BLaER1 (cell line): ENCODE data around the gene THSD1.
"Not testable (repeated sequence)": the region's sequence is repeated elsewhere in the genome, so short reads cannot be mapped to it uniquely, and the experiment has no call there.

Experiments used
- H3K27ac ChIP-seq: shearing (Covaris generic); formaldehyde crosslinking; 2 replicates; pipeline ENCODE4 v1.8.1; 2022
- H3K27me3 ChIP-seq: shearing (Covaris generic); formaldehyde crosslinking; 2 replicates; pipeline ENCODE4 v1.8.1; 2022
- H3K36me3 ChIP-seq: shearing (Covaris generic); formaldehyde crosslinking; 2 replicates; pipeline ENCODE4 v1.8.1; 2022
- H3K4me1 ChIP-seq: shearing (Covaris generic); formaldehyde crosslinking; 2 replicates; pipeline ENCODE4 v1.8.1; 2022
- H3K4me2 ChIP-seq: shearing (Covaris generic); formaldehyde crosslinking; 2 replicates; pipeline ENCODE4 v1.8.1; 2022
- H3K4me3 ChIP-seq: shearing (Covaris generic); formaldehyde crosslinking; 2 replicates; pipeline ENCODE4 v1.8.1; 2022
- H3K9ac ChIP-seq: shearing (Covaris generic); formaldehyde crosslinking; 2 replicates; pipeline ENCODE4 v1.8.1; 2022
- H3K9me3 ChIP-seq: shearing (Covaris generic); formaldehyde crosslinking; 2 replicates; pipeline ENCODE4 v1.8.1; 2022
- H4K20me1 ChIP-seq: shearing (Covaris generic); formaldehyde crosslinking; 2 replicates; pipeline ENCODE4 v1.8.1; 2022
- Cebpa-rat ChIP-seq: shearing (Covaris generic); IDR thresholded peaks from 2 replicates; pipeline ENCODE4 v1.8.1; 2022

The THSD1 gene

GRCh38 chr13:52412128-52412527, 6.2 kb upstream of the THSD1 start:
- H3K9ac ChIP-seq: no peak overlapping the region
- 0 out of 2 replicates have a peak, but pooled peaks cover 6% of the 10 kb centered on the region for H3K27me3 ChIP-seq
- peaks cover 78% of the 10 kb centered on the region for H3K36me3 ChIP-seq
- 0 out of 2 replicates have a peak, but pooled peaks cover 4% of the 10 kb centered on the region for H3K4me1 ChIP-seq
- no peak overlapping the region for H3K4me3 ChIP-seq
- peaks cover 13% of the 10 kb centered on the region; the same call in 1 of the 2 replicates for H3K9me3 ChIP-seq
- H3K4me2 ChIP-seq: no peak overlapping the region
- TF ChIP-seq Cebpa-rat: no peak
- no peak overlapping the region for H3K27ac ChIP-seq
- no peaks in the 10 kb centered on the region for H4K20me1 ChIP-seq

DNA sequence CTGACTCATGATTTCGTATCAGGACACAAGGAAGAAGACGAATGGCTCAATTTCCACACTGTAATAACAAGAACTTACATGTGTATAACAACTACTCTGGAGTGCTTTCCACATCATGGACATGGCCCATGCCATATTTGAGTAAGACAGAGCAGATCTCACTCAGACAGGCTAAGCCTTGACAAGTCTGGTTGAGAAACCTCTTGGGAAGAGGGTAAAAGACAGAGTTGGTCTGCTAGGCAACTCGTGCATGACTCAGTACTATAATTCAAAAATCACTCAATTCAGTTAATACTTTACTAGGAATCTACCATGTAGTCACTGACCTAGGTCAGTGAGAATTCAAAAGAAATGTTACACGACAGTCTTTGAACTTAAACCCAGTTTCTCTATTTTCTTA, 5.7 kb upstream of the THSD1 start:
- no peaks in the 10 kb centered on the region for H4K20me1 ChIP-seq
- H3K9me3 ChIP-seq: peaks cover 13% of the 10 kb centered on the region; the same call in 1 of the 2 replicates
- H3K4me3 ChIP-seq: no peak overlapping the region
- H3K27me3 ChIP-seq: peaks cover 11% of the 10 kb centered on the region; the same call in 1 of the 2 replicates
- no peak overlapping the region for H3K4me2 ChIP-seq
- no peak overlapping the region for H3K9ac ChIP-seq
- no peak for TF ChIP-seq Cebpa-rat
- no peaks in the 10 kb centered on the region for H3K4me1 ChIP-seq
- peaks cover 75% of the 10 kb centered on the region for H3K36me3 ChIP-seq
- no peak overlapping the region for H3K27ac ChIP-seq

DNA sequence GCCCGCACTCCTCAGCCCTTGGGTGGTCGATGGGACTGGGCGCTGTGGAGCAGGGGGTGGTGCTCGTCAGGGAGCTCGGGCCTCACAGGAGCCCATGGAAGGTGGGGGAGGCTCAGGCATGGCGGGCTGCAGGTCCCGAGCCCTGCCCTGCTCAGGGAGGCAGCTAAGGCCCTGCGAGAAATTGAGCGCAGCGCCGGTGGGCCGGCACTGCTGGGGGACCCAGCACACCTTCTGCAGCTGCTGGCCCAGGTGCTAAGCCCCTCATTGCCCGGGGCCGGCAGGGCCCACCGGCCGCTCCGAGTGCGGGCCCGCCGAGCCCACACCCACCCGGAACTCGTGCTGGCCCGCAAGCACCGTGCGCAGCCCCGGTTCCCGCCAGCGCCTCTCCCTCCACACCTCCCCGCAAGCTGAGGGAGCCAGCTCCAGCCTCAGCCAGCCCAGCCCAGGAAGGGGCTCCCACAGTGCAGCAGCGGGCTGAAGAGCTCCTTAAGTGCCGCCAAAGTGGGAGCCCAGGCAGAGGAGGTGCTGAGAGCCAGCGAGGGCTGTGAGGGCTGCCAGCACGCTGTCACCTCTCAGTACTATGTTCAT, 2.2 kb upstream of the THSD1 start:
- H3K4me2 ChIP-seq: not testable (repeated sequence)

GRCh38 chr13:52407436-52407835, 1.5 kb upstream of the THSD1 start:
- not testable (repeated sequence) for H4K20me1 ChIP-seq
- peaks cover 13% of the 10 kb centered on the region; the same call in 1 of the 2 replicates for H3K9me3 ChIP-seq

More for the DNA sequence above, 2.2 kb upstream of the THSD1 start:
- H4K20me1 ChIP-seq, H3K4me3 ChIP-seq, H3K9ac ChIP-seq, H3K27ac ChIP-seq: not testable (repeated sequence)
- H3K4me1 ChIP-seq: peaks cover 32% of the 10 kb centered on the region
- H3K36me3 ChIP-seq: peaks cover 47% of the 10 kb centered on the region
- peaks cover 13% of the 10 kb centered on the region; the same call in 1 of the 2 replicates for H3K9me3 ChIP-seq
- H3K27me3 ChIP-seq: peaks cover 28% of the 10 kb centered on the region

DNA sequence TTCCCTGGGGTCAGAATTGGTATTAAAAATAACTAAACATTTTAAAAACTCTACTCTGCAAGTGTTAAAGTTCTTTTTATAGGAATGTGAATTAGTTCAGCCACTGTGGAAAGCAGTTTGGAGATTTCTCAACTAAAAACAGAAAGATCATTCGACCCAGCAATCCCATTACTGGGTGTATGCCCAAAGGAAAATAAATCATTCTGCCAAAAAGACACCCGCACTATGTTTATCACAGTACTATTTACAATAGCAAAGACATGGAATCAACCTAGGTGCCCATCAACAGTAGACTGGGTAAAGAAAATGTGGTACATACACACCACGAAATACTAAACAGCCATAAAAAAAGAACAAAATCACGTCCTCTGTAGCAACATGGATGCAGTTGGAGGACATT, 657 bp upstream of the THSD1 start:
- H3K9ac ChIP-seq: no peak overlapping the region
- H3K4me3 ChIP-seq: peak overlapping the region; percentile 67; the same call in 1 of the 2 replicates
- H4K20me1 ChIP-seq: no peaks in the 10 kb centered on the region
- no peak for TF ChIP-seq Cebpa-rat
- peaks cover 37% of the 10 kb centered on the region for H3K36me3 ChIP-seq
- peaks cover 13% of the 10 kb centered on the region; the same call in 1 of the 2 replicates for H3K9me3 ChIP-seq
- H3K27me3 ChIP-seq: peaks cover 28% of the 10 kb centered on the region
- H3K4me2 ChIP-seq: peak overlapping the region; percentile 98
- H3K4me1 ChIP-seq: peaks cover 47% of the 10 kb centered on the region
- no peak overlapping the region for H3K27ac ChIP-seq

More at GRCh38 chr13:52407436-52407835, 1.5 kb upstream of the THSD1 start:
- Histone ChIP-seq H3K4me1 (peaks cover 39% of the 10 kb centered on the region), H3K27me3 (peaks cover 28% of the 10 kb centered on the region), H3K36me3 (peaks cover 45% of the 10 kb centered on the region)
- not testable (repeated sequence) for H3K27ac ChIP-seq, H3K4me2 ChIP-seq, H3K9ac ChIP-seq, H3K4me3 ChIP-seq

DNA sequence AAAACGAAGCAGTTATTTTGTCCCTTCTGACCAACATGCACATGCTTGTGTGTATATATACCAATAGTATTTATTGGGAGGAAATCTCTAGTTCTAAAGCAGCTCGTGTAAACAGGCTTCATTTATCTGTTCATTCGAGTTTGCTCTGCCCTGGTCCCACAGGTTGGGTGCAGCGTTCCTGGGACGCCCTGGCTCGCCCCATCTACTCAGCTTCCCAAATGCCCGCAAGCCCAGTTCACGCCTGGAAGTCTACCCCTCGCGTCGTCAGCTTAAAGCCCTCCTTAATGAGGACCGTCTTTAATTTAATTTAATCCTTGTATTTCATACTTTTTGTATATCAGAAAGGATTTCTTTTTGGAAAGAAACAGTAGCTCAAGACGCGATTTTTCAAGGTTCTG, 604 bp downstream of the THSD1 start:
- peak overlapping the region; percentile 67 for H3K4me3 ChIP-seq
- H3K4me2 ChIP-seq: peak overlapping the region; percentile 98
- H4K20me1 ChIP-seq: no peaks in the 10 kb centered on the region
- peaks cover 30% of the 10 kb centered on the region for H3K36me3 ChIP-seq
- H3K27me3 ChIP-seq: peaks cover 28% of the 10 kb centered on the region
- H3K27ac ChIP-seq: no peak overlapping the region
- no peak for TF ChIP-seq Cebpa-rat
- peaks cover 49% of the 10 kb centered on the region for H3K4me1 ChIP-seq
- H3K9ac ChIP-seq: peak overlapping the region; percentile 62
- peaks cover 13% of the 10 kb centered on the region; the same call in 1 of the 2 replicates for H3K9me3 ChIP-seq

DNA sequence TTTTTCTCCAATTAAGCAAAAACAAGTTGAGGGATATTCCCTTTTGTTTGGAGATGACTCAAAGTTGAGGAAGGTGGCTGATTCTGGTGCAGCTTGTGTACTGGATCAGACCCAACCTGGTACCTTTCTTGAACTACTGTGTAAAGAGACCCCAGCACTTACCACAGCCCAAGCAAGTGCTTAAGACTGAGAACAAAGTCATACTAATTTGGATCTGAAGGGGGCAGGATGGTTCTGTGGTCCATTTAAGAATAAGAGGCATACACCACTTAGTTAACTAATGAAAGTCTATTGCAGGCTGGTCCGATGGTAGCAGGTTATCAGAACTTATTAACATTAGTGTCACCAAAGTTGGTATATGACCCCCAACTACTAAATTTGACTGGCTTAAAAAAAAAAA, 6.3 kb downstream of the THSD1 start:
- H3K27ac ChIP-seq: no peak overlapping the region
- H4K20me1 ChIP-seq: no peaks in the 10 kb centered on the region
- H3K4me2 ChIP-seq: peak overlapping the region; percentile 8; the same call in 1 of the 2 replicates
- TF ChIP-seq Cebpa-rat: no peak
- no peaks in the 10 kb centered on the region for H3K27me3 ChIP-seq
- peaks cover 43% of the 10 kb centered on the region for H3K4me1 ChIP-seq
- no peaks in the 10 kb centered on the region for H3K9me3 ChIP-seq
- no peak overlapping the region for H3K9ac ChIP-seq
- H3K4me3 ChIP-seq: no peak overlapping the region
- H3K36me3 ChIP-seq: no peaks in the 10 kb centered on the region

DNA sequence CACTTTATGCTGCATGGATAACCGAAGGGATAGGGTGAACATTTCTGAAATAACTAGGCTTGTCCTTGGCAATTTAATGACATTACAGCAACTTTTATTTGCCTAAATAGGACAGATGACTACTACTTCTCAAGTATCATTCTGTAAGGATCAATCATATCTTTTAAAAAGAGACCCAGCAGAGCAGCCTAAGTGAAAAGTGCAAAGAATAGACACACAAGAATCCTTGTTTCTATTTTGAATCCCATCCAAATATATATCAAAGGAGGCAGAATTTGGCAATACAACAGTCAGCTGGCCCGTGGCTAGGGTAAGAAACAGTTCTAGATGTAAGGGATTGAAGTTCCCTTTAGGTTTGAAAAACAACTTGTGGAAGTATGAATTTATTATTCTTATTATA, 6.9 kb downstream of the THSD1 start:
- Histone ChIP-seq H3K9ac (no peak overlapping the region), H3K36me3 (no peaks in the 10 kb centered on the region), H3K9me3 (no peaks in the 10 kb centered on the region), H3K27ac (no peak overlapping the region), H3K27me3 (no peaks in the 10 kb centered on the region), H3K4me1 (peaks cover 37% of the 10 kb centered on the region), H3K4me2 (no peak overlapping the region), H3K4me3 (no peak overlapping the region), H4K20me1 (no peaks in the 10 kb centered on the region)
- TF ChIP-seq Cebpa-rat: no peak

- no peak overlapping the region for H3K4me2 ChIP-seq
- no peaks in the 10 kb centered on the region for H3K36me3 ChIP-seq
- no peaks in the 10 kb centered on the region for H3K27me3 ChIP-seq
- no peak overlapping the region for H3K9ac ChIP-seq
- peaks cover 23% of the 10 kb centered on the region for H3K4me1 ChIP-seq
- H3K9me3 ChIP-seq: no peaks in the 10 kb centered on the region
- H3K4me3 ChIP-seq: no peak overlapping the region
- H3K27ac ChIP-seq: no peak overlapping the region
- H4K20me1 ChIP-seq: no peaks in the 10 kb centered on the region
- no peak for TF ChIP-seq Cebpa-rat
Measured at GRCh38 chr13:52395704-52396103, 10.3 kb downstream of the THSD1 start.

GRCh38 chr13:52394586-52394985, 11.4 kb downstream of the THSD1 start:
- no peak for TF ChIP-seq Cebpa-rat
- no peaks in the 10 kb centered on the region for H3K9me3 ChIP-seq

More at GRCh38 chr13:52394586-52394985, 11.4 kb downstream of the THSD1 start:
- H3K27ac ChIP-seq: no peak overlapping the region
- no peaks in the 10 kb centered on the region for H4K20me1 ChIP-seq
- peaks cover 15% of the 10 kb centered on the region for H3K4me1 ChIP-seq
- no peaks in the 10 kb centered on the region for H3K27me3 ChIP-seq
- no peaks in the 10 kb centered on the region for H3K36me3 ChIP-seq
- H3K4me3 ChIP-seq: no peak overlapping the region
- H3K9ac ChIP-seq: no peak overlapping the region
- no peak overlapping the region for H3K4me2 ChIP-seq
